MV-4-11 (cell line): ENCODE measurements around the gene PPP1R3G.
"Not testable (repeated sequence)": the region's sequence is repeated elsewhere in the genome, so short reads cannot be mapped to it uniquely, and the experiment has no call there.

Experiments
- DNase-seq: peaks from one replicate; lab custom pipeline; 2025; lab: John Stamatoyannopoulos, UW

PPP1R3G gene

GRCh38 chr6:5120011-5120410 is 34.9 kb downstream of the PPP1R3G start:
- peak; percentile 6 for DNase-seq

GRCh38 chr6:5120543-5120942 is 35.4 kb downstream of the PPP1R3G start:
- not testable (repeated sequence) for DNase-seq

DNA sequence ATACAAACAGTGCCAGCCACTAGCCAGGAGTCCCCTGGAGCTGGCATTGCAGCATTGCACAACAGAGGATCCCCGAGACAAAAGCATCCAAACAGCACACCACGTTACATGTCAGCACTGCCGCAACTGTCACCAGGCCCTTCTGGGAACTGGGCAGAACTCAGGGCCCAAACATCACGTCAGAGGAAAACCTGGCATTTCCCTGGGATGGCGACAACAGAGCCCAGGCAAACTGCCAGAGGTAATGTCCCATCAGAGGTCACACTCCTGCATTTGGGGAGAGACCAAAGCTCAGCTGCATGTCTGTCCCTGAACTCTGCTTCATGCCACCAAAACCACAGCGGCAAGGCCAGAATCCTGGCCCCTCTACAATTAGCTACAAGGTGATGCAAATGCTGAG is 36.3 kb downstream of the PPP1R3G start:
- DNase-seq, result peak; percentile 9

GRCh38 chr6:5121956-5122355 is 36.8 kb downstream of the PPP1R3G start:
- DNase-seq, result peak; percentile 80

DNA sequence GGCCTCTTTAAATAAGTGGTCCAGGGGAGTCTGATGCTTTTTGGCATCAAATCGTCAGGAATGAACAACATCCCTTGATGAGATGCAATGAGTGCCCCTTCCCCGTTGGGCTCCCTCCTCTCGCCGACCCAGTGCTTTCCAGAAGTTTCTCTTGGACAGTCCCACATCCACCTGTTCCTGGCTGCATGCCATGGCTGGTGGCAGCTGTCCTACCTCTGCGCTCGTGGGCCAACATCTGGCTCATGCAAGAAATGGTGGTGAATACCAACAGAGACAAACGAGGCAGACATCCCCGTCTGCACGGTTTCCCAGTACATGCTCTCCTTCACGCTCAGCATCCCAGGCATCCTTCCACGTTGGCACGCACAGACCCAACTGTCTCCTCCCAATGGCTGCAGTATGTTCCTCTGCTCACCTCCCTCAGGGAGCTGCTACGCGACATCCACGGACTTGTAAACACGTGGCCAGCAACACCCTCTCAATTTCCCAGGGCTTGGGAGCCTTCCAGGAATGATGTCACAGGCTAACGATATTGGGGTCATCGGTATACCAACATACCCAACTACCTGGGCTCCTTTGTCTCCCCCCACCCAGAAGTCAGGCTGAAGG is 37.5 kb downstream of the PPP1R3G start:
- no peak for DNase-seq

DNA sequence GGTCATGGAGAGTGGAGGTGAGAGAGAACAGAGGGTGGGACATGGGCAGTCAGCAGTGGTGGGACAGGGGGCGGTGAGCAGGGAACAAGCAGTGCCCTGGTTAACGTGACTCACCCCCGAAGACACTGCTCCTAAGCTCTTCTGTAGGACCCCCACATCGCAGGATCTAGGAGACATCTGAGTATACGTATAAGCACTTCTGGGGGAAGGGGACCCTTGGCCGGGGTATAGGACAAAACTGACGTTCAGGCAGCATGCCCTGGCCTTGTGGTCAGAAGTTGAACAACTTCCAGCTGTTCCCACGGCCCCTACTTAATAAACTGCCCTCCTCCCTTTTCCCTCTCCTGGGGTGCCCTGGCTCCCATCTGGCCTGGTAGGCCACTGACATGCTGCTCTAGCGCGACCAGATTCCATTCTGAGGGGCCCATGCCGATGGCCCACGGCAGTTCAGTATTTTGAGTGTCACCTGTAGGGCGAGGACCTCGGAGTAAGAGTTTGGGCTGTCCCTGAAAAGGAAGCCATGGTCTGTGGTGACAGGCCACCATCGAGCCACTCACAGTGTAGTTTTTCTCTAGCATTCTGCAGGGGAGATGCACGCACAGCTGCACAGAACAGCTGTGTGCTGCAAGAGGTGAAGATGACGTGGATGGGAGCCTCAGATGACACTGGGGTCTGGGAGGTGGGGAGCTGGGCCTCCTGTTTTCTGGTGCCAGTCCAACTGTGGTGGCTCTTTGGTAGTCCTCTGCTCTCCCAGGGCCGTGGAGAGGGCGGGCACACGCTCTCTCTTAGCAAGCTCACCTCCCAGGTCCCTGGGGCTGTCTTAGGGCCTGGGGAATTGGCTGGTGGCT is 38.4 kb downstream of the PPP1R3G start:
- DNase-seq, result no peak

GRCh38 chr6:5124526-5124925 is 39.4 kb downstream of the PPP1R3G start:
- no peak for DNase-seq

DNA sequence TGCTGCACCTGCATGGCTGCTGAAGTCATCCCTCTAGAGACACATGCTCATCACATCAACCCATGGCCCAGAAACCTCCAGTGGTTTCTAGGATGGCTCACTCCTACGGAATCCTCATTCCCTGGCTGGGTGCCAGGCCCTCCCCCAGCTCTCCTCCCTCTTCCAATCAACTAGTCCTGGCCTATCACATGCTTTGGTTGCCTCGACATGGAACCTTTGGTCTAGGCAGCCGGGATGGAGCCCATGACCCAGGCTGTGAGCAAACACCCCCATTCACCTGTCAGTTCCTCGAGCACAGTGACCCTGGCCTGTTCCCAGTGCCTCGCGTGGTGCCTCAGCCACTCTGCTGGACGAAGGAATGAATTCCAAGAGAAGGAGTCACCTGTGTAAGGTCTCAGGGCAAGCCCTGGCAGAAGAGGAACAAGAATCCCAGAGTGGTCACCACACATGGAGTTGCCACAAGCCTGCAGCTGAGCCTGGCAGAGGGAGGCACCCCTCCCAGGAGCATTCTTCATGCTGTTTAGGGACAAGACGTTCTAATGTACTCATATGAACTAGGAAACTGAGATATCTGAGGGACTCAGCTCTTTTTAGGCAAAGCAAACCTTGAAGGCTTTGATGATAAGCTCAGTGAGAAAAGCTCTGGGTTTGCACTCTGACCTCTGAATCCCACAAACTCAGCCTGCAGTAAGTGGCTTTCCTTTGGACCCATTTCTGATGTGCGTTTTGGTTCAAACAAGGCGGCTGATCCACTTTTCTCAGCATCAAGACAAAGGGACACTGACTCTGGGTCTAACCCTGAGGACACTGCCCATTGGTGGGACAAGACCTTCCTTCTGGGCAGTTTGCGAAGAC is 40.2 kb downstream of the PPP1R3G start:
- DNase-seq, result no peak

GRCh38 chr6:5126214-5126613 is 41.1 kb downstream of the PPP1R3G start:
- no peak for DNase-seq

- DNase-seq, result no peak
Measured at GRCh38 chr6:5127106-5127687, 42.1 kb downstream of the PPP1R3G start.

DNA sequence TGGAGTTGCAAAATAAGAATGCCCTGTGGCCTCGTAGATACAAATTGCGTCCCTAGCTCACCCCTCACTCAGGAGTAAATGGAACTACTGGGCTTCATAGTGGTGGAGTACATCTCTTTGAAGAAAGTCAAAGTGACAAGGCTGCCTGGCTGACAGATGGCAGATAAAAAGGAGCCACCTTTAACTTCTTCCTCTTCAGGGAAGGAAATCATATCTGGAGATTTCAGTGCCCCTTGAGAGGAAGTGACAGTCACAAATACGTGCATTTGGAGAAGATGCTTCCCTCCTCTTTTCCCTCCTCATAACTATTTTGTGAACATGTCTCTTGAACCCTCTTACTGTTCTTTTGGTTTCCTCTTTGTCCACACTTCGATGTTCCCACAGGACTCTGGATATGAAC is 43.2 kb downstream of the PPP1R3G start:
- DNase-seq, result no peak

DNA sequence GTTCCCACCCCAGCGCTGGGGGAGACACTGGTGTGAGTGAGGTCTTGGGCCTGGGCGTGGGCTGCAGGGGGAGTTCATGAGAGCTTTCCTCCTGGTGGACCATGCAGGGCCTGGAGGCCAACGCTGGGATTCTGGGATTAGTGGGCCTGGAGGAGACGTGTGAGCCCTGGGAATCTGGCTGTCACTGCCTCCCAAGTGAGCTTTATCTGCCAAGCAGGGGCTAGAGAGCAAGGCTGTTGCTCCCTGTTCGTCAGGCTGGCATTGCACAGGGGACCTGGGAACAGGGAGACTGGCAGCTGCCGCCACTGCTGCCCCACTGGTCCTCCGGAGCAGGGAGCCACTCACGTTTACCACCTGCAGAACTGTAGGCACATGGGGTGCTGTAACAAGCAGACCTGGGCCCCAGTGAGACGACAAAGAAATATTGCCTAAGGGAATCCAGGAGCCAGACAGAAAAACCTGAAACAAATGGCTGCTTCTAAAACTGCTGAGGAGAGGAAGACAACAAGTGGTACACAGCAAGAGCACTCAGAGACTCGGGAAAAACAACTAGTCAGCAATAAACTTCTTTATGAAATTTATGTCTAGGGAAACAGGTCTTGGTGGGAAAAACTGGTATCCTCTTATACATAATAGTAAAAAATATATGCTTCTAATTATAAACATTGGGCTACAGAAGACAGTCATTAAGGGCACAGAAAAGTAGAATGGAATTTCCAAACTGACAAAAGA is 45.2 kb downstream of the PPP1R3G start:
- no peak for DNase-seq

DNA sequence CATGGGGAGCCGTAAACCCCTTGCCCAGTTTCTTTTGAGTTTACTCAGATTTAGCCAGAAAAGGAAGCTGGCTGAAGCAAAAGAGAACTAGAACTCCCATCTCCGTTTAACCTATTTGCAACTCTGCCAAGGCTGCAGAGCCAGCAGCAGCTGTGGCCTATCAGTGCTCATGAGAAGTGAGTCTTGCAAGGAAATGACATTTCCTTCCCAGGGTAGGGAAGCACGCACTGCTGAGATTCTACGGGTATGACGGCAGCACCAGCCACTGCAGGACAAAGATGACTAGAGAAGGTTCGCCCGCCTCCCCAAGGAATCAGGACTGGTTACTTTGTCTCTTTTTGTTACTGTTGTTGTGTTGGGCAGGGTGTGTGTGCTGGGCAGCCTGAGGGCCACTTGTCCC is 47.6 kb downstream of the PPP1R3G start:
- peak; percentile 73 for DNase-seq

DNA sequence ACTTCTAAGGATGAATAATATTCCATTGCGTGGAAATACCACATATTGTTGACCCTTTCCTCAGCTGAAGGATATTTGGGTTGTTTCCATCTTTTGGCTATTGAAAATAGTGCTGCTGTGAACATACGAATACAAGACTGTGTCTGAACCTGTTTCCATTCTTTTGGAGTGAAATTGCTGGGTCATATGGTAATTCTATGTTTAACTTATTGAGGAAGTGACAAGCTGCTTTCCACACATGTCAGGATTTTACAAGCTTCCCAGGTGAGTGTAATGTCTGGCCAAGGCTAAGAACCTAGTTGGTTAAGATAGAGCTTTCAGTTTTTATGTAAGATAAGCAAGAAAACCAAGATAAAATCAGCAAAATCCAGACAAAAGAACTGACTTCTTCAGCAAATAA is 48.8 kb downstream of the PPP1R3G start:
- no peak for DNase-seq

- DNase-seq, result peak; percentile 73
Measured at GRCh38 chr6:5135788-5136376, 50.7 kb downstream of the PPP1R3G start.

DNA sequence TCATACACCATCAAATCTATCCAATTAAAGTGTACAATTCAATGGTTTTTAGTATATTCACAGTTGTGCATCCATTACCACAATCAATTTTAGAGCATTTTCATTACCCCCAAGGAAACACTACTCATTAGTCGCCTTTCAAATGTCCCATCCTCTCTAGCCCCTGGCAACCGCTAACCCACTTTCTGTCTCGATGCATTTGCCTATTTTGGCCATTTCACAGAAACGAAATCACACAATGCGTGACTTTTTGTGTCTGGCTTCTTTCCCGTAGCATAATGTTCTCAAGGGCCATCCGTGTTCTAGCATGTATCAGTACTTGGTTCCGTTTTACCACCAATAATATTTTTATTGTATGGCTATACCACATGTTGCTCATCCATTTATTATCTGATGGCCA is 51.7 kb downstream of the PPP1R3G start:
- no peak for DNase-seq
